Astrocyte (in vitro differentiated cells and primary cell): ENCODE data around the gene GOT1. TPM values are rescaled to one million over a fixed set of nuclear protein-coding genes. Genes with fewer than 3 reads are reported as not detected.
A peak's percentile ranks its signal among the peaks of the same experiment; 100 is the strongest.

ENCODE experiments used
- DNase-seq: peaks from one replicate; pipeline ENCODE4 v3.0.0-alpha.2; 2010; ENCODE audit warnings: low read depth
- FAIRE-seq: peaks from 2 replicates; lab custom pipeline; 2011; peaks lifted over from hg19 to GRCh38; lab: Jason Lieb, UNC
- H2AFZ ChIP-seq: 2 replicates; pipeline ENCODE4 v1.6.0; 2012; ENCODE audit warnings: low read depth, low read length, inconsistent platforms
- H3K27ac ChIP-seq: 2 replicates; pipeline ENCODE4 v1.5.1; 2011; ENCODE audit warnings: low read depth, low read length, inconsistent platforms
- H3K27me3 ChIP-seq: 2 replicates; pipeline ENCODE4 v1.6.0; 2011; ENCODE audit warnings: low read length, inconsistent platforms; ENCODE audit not compliant: insufficient read depth
- H3K36me3 ChIP-seq: 2 replicates; pipeline ENCODE4 v1.5.1; 2011; ENCODE audit warnings: low read length, inconsistent platforms; ENCODE audit not compliant: insufficient read depth
- H3K4me1 ChIP-seq: 2 replicates; pipeline ENCODE4 v1.5.1; 2011; ENCODE audit warnings: low read length, inconsistent platforms; ENCODE audit not compliant: insufficient read depth
- H3K4me2 ChIP-seq: 2 replicates; pipeline ENCODE4 v1.6.0; 2012; ENCODE audit warnings: low read length, inconsistent platforms
- H3K4me3 ChIP-seq: 2 replicates; pipeline ENCODE4 v1.5.1; 2011; ENCODE audit warnings: low read depth, mild to moderate bottlenecking, low read length, inconsistent platforms; ENCODE audit not compliant: insufficient read depth
- H3K79me2 ChIP-seq: 2 replicates; pipeline ENCODE4 v1.6.0; 2012; ENCODE audit warnings: mild to moderate bottlenecking, low read length, inconsistent platforms; ENCODE audit not compliant: insufficient read depth
- H3K9ac ChIP-seq: 2 replicates; pipeline ENCODE4 v1.6.0; 2012; ENCODE audit warnings: mild to moderate bottlenecking, low read length, inconsistent platforms
- H3K9me3 ChIP-seq: 2 replicates; pipeline ENCODE4 v1.5.1; 2012; ENCODE audit warnings: low read depth, mild to moderate bottlenecking, low read length, inconsistent platforms; ENCODE audit not compliant: insufficient read depth
- H4K20me1 ChIP-seq: 2 replicates; pipeline ENCODE4 v1.6.0; 2012; ENCODE audit warnings: low read length, inconsistent platforms; ENCODE audit not compliant: insufficient read depth
- H3K27ac Mint-ChIP-seq: one replicate; pipeline ENCODE4 v1.8.0; 2021; ENCODE audit warnings: mild to moderate bottlenecking, mixed read lengths; ENCODE audit not compliant: unreplicated experiment
- H3K27me3 Mint-ChIP-seq: one replicate; pipeline ENCODE4 v1.8.0; 2021; ENCODE audit warnings: low read depth, mixed read lengths; ENCODE audit not compliant: unreplicated experiment
- H3K36me3 Mint-ChIP-seq: one replicate; pipeline ENCODE4 v1.8.0; 2021; ENCODE audit warnings: low read depth, mixed read lengths; ENCODE audit not compliant: unreplicated experiment
- H3K4me1 Mint-ChIP-seq: one replicate; pipeline ENCODE4 v1.8.0; 2021; ENCODE audit warnings: low read depth, mixed read lengths; ENCODE audit not compliant: unreplicated experiment
- H3K4me3 Mint-ChIP-seq: one replicate; pipeline ENCODE4 v1.8.0; 2021; ENCODE audit warnings: mild to moderate bottlenecking, moderate library complexity, mixed read lengths; ENCODE audit not compliant: unreplicated experiment
- H3K9me3 Mint-ChIP-seq: one replicate; pipeline ENCODE4 v1.8.0; 2021; ENCODE audit warnings: mild to moderate bottlenecking, mixed read lengths; ENCODE audit not compliant: unreplicated experiment
- CTCF ChIP-seq: IDR thresholded peaks from 2 replicates; pipeline ENCODE4 v1.5.1; 2011; ENCODE audit warnings: low read depth, mild to moderate bottlenecking, inconsistent platforms, low read length, moderate library complexity; ENCODE audit not compliant: insufficient read depth
- EZH2 ChIP-seq: IDR thresholded peaks from 2 replicates; pipeline ENCODE4 v1.6.1; 2012; ENCODE audit warnings: mild to moderate bottlenecking, low read length, inconsistent platforms; ENCODE audit not compliant: insufficient read depth
- total RNA-seq: library from RNA; stranded (reverse); gene quantifications from 2 replicates; pipeline ENCODE4 v1.2.1, GENCODE V29; 2021

Gene GOT1
- total RNA-seq, 1 donor from 2014 or later: 46.8 TPM

GRCh38 chr10:99382176-99382575 lies 48.2 kb downstream of the GOT1 start:
- no peaks in the 10 kb centered on the region for H3K36me3 Mint-ChIP-seq

GRCh38 chr10:99375426-99375825 lies 55.0 kb downstream of the GOT1 start:
- peak overlapping the region; percentile 6 for H3K4me2 ChIP-seq
- peak; percentile 10 for DNase-seq
- peaks cover 23% of the 10 kb centered on the region for H3K4me1 Mint-ChIP-seq
- H3K79me2 ChIP-seq: no peaks in the 10 kb centered on the region
- H4K20me1 ChIP-seq: no peaks in the 10 kb centered on the region
- TF ChIP-seq EZH2: no peak
- no peak for TF ChIP-seq CTCF
- H3K27me3 ChIP-seq: peaks cover 2% of the 10 kb centered on the region
- H3K36me3 Mint-ChIP-seq: no peaks in the 10 kb centered on the region
- H3K4me3 ChIP-seq: no peak overlapping the region
- H3K9me3 Mint-ChIP-seq: peaks cover 5% of the 10 kb centered on the region
- H3K9me3 ChIP-seq: no peaks in the 10 kb centered on the region
- H3K4me3 Mint-ChIP-seq: no peak overlapping the region
- H3K27ac Mint-ChIP-seq: no peak overlapping the region
- no peaks in the 10 kb centered on the region for H3K27me3 Mint-ChIP-seq
- H3K36me3 ChIP-seq: no peaks in the 10 kb centered on the region
- no peak overlapping the region for H3K27ac ChIP-seq
- H3K9ac ChIP-seq: no peak overlapping the region
- H2AFZ ChIP-seq: no peak overlapping the region
- FAIRE-seq: no peak
- H3K4me1 ChIP-seq: peaks cover 10% of the 10 kb centered on the region

More at GRCh38 chr10:99382176-99382575, 48.2 kb downstream of the GOT1 start:
- peaks cover 6% of the 10 kb centered on the region for H3K27me3 ChIP-seq
- no peak for DNase-seq
- H3K27me3 Mint-ChIP-seq: peaks cover 4% of the 10 kb centered on the region
- no peaks in the 10 kb centered on the region for H3K4me1 ChIP-seq
- no peak overlapping the region for H3K4me2 ChIP-seq
- H3K27ac ChIP-seq: no peak overlapping the region
- no peaks in the 10 kb centered on the region for H3K36me3 ChIP-seq
- H3K9ac ChIP-seq: no peak overlapping the region
- no peak overlapping the region for H3K27ac Mint-ChIP-seq
- FAIRE-seq: no peak
- peaks cover 3% of the 10 kb centered on the region for H3K9me3 Mint-ChIP-seq
- H4K20me1 ChIP-seq: no peaks in the 10 kb centered on the region
- H3K79me2 ChIP-seq: no peaks in the 10 kb centered on the region
- H2AFZ ChIP-seq: no peak overlapping the region
- H3K4me3 Mint-ChIP-seq: no peak overlapping the region
- H3K4me3 ChIP-seq: no peak overlapping the region
- no peaks in the 10 kb centered on the region for H3K4me1 Mint-ChIP-seq
- TF ChIP-seq EZH2: no peak
- no peak for TF ChIP-seq CTCF
- no peaks in the 10 kb centered on the region for H3K9me3 ChIP-seq

GRCh38 chr10:99374972-99375371 lies 55.5 kb downstream of the GOT1 start:
- Histone ChIP-seq H3K9me3 (no peaks in the 10 kb centered on the region), H3K79me2 (no peaks in the 10 kb centered on the region), H3K9ac (no peak overlapping the region), H4K20me1 (no peaks in the 10 kb centered on the region), H3K36me3 (no peaks in the 10 kb centered on the region), H3K27me3 (peaks cover 2% of the 10 kb centered on the region), H3K4me2 (peak overlapping the region; percentile 6), H3K4me3 (no peak overlapping the region), H2AFZ (no peak overlapping the region), H3K4me1 (peaks cover 10% of the 10 kb centered on the region), H3K27ac (no peak overlapping the region)
- Mint-ChIP-seq H3K4me1 (peaks cover 24% of the 10 kb centered on the region), H3K36me3 (no peaks in the 10 kb centered on the region), H3K9me3 (peaks cover 2% of the 10 kb centered on the region), H3K27ac (no peak overlapping the region), H3K27me3 (no peaks in the 10 kb centered on the region), H3K4me3 (no peak overlapping the region)
- no peak for TF ChIP-seq CTCF
- DNase-seq (no peak), FAIRE-seq (no peak)
